Retinal pigment epithelial cell (primary cell): ENCODE data around the gene PLEK2.
A peak's percentile ranks its signal among the peaks of the same experiment; 100 is the strongest.

Source experiments
- DNase-seq: peaks from one replicate; pipeline ENCODE4 v3.0.0-alpha.2; 2010; ENCODE audit warnings: low read depth
- H3K4me3 ChIP-seq: 2 replicates; pipeline ENCODE4 v1.5.1; 2011; ENCODE audit warnings: mild to moderate bottlenecking, low read length, control low read depth, moderate library complexity
- CTCF ChIP-seq: conservative IDR thresholded peaks from 2 replicates; pipeline ENCODE4 v1.5.1; 2011; ENCODE audit warnings: low read depth, low read length, control low read depth, inconsistent platforms

PLEK2 gene

GRCh38 chr14:67428501-67429031 is 16.6 kb upstream of the PLEK2 start:
- H3K4me3 ChIP-seq: no peak overlapping the region
- peak; percentile 41 for DNase-seq

GRCh38 chr14:67426983-67427606 is 15.1 kb upstream of the PLEK2 start:
- TF ChIP-seq CTCF: peak; percentile 84
- no peak overlapping the region for H3K4me3 ChIP-seq
- DNase-seq: peak; percentile 47

More at GRCh38 chr14:67428501-67429031, 16.6 kb upstream of the PLEK2 start:
- TF ChIP-seq CTCF: no peak

- no peak for TF ChIP-seq CTCF
- DNase-seq: no peak
- H3K4me3 ChIP-seq: no peak overlapping the region
Observed at GRCh38 chr14:67426161-67426560, 14.2 kb upstream of the PLEK2 start.

GRCh38 chr14:67425608-67426007 is 13.6 kb upstream of the PLEK2 start:
- DNase-seq: no peak
- no peak overlapping the region for H3K4me3 ChIP-seq
- no peak for TF ChIP-seq CTCF

GRCh38 chr14:67424539-67424938 is 12.6 kb upstream of the PLEK2 start:
- TF ChIP-seq CTCF: no peak
- no peak overlapping the region for H3K4me3 ChIP-seq
- DNase-seq: no peak

- no peak overlapping the region for H3K4me3 ChIP-seq
- DNase-seq: no peak
- no peak for TF ChIP-seq CTCF
Observed at GRCh38 chr14:67423424-67423823, 11.5 kb upstream of the PLEK2 start.
